Peyer's patch (tissue), 4 donors: ENCODE measurements around the gene MKS1.

ENCODE experiments used
- CTCF ChIP-seq, 6 experiments: fragments of 450-650 bp in 4 of 6; fragments of 200-600 bp in 2 of 6; sonication (generic) in 1 of 6; IDR thresholded peaks; one replicate each; pipeline ENCODE4 v1.5.1; 2017 to 2019; ENCODE audit warnings: antibody characterized with exemption in 6 of 6, mild to moderate bottlenecking in 3 of 6, moderate library complexity in 1 of 6
- POLR2A ChIP-seq, 2 donors: fragments of 450-650 bp; IDR thresholded peaks; one replicate each; pipeline ENCODE4 v1.5.1; 2017; ENCODE audit warnings: antibody characterized with exemption in 2 of 2, mild to moderate bottlenecking in 2 of 2, moderate library complexity in 2 of 2

DNA sequence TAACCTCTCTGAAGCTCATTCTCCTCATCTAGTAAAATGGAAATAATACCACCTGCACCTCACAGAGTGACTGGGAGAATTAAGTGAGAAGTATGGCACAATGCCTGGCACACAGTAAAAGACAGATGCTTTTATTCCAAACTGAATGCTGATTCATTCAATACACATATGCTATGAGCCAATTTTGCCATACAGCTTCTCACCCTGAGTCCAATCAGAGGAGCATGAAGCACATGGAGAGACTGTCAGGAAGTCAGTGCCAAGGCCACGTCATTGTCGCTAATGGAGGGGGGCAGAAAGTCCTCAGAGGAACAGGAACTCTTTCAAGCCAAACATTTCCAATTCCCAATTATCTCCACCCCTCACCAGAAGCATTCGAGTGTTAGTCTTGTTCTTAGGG lies 11.6 kb downstream of the MKS1 start:
- TF ChIP-seq CTCF (IDR thresholded peaks at IDR 0.05) (no peak), POLR2A (IDR thresholded peaks at IDR 0.05) (no peak)
